GM21576 (cell line): ENCODE results near the gene CPOX.

Experiments used
- ATAC-seq: cut with Tn5 transposase; IDR thresholded peaks from one replicate; pipeline ENCODE4 v1.9.1; 2021; ENCODE audit warnings: mild to moderate bottlenecking, moderate library complexity; ENCODE audit not compliant: unreplicated experiment

The CPOX gene

DNA sequence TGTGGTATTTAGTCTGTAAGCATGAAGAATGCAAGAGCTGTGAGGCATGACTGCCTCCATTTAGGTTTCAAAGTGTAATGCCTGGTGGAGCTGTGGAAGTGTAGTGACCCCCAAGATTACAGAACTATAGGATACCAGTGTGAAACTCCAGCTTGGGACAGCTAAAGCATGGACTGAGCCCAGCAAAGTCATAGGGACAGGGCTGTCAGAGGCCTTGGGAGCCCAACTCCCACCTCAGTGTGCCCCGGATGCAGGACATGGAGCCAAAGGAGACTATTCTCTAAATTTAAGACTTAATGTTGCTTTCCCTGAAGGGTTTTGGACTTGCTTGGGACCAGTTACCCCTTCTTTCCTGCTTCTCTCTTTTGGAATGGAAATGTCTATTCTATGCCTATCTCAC is 50.8 kb downstream of the CPOX start:
- ATAC-seq = no peak

DNA sequence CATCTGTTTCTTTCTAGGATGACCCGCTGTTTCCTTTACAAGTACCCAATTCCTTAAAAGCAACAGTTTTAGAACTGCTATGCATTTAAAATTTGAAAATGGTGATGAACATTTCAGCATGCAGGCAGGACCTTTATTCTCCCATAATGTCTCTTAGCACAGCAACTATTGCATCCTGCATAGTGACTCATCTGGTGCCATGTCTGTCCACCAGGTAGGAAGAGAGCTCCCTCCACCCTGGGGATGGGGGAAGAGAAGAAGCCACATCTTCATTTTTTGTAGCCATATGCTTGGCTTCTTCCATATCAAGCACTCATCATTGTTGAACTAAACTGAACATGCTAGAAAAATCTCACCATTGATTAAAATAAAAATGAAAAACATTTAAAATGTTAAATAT is 51.7 kb downstream of the CPOX start:
- no peak for ATAC-seq

DNA sequence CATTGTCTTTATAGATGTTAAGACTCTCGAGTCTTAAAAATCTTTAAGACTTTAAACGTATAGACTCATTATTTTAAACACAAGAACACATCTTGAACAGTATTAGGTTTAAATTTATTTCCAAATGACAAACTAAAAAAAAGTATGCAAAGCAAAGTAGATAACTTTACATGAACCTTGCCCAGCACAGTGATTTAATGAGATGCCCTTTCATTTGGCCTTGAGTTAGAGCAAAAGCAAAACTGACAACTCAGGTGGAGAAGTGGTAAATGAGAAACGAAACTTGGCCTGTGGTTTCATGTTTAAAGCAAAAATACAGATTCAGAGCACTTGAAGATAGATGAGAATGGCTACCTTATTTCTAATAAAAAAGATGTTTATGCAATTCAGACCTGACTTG is 53.1 kb downstream of the CPOX start:
- peak; percentile 48 for ATAC-seq

DNA sequence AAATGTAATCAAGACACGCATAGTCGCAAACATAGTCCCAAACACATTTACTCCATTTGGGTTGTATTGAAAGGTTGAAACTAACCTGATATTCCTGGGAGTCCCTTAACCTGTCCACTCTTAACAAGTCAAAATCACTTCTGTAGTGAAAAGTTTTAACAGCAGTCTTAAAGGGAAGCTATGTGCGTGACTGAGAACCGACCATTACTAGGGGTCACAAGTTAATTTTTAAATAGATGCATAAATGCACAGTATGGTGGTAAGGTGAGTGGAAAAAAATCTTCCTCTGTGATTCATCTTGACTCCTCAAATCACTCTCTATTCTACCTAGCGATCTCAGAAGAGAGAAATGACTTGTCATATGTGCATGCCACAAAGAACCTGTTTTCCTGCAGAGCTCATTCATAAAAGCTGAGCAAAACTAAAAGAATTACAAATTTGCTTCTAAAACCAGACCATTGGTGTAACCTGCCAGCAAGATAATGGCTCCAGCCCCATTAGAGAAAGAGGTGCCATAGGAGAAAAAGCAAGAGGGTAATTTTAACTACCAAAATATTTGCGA is 56.9 kb downstream of the CPOX start:
- peak; percentile 74 for ATAC-seq

DNA sequence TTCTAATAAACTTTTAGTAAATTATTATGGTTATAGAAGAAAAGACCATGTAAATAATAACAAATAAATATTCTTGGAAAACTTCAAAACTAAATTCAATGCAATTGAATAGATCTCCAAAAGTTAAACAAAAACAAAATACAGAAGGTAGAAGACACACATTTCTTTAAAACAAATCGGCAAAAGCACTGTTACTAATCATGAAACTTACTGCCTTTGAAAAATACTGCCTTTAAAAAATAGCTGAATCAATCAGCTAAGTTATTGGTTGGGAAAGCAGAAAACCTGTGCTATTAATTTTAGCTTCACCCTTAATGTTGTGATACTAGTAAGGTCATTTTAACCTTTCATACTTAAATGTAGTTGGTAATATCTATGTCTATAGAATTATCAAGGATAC is 58.7 kb downstream of the CPOX start:
- ATAC-seq = no peak

DNA sequence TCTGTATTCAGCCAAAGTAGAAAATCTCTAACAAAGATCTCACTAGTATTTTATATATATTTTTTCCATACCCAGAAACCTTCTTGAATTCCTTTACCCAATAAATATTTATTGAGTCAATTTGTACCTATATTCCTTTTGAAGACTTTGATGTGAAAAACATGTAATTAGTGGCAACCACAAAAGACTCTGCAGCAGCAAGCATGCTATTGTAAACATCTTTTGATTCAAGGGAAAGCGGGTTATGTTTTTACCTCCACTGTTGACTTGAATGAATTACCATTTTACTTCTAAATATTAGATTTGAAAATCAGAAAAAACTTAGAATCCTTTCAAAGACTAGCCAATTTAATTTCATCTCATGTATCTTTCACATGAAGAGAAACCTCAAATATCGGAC is 59.2 kb downstream of the CPOX start:
- no peak for ATAC-seq

DNA sequence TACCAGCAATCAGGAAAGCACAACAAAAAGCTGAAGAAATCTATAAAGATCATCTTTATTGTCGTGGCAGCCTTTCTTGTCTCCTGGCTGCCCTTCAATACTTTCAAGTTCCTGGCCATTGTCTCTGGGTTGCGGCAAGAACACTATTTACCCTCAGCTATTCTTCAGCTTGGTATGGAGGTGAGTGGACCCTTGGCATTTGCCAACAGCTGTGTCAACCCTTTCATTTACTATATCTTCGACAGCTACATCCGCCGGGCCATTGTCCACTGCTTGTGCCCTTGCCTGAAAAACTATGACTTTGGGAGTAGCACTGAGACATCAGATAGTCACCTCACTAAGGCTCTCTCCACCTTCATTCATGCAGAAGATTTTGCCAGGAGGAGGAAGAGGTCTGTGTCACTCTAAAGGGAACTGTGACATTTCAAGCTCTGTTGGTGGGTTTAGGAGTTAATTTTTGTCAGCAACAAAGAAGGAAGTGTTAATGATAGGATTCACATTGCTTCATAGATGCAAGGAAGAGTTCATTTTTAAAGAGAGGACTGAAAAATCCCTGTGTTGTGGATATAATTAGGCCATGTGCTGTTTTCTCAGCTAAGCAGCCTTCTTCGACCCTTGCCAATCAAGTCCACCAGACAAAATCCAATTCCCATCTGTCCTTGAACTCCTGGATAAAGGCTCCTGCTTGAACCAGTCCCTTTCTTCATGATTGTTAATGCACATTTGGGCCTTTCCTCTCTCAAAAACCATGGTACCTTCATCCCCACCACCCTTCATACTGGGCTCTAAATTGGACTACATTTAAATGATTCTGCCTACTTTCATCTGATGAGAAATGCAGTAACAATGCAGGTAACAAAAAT is 60.5 kb downstream of the CPOX start:
- ATAC-seq = no peak

DNA sequence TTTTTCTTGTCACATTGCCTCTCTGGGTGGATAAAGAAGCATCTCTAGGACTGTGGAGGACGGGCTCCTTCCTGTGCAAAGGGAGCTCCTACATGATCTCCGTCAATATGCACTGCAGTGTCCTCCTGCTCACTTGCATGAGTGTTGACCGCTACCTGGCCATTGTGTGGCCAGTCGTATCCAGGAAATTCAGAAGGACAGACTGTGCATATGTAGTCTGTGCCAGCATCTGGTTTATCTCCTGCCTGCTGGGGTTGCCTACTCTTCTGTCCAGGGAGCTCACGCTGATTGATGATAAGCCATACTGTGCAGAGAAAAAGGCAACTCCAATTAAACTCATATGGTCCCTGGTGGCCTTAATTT is 61.2 kb downstream of the CPOX start:
- no peak for ATAC-seq

DNA sequence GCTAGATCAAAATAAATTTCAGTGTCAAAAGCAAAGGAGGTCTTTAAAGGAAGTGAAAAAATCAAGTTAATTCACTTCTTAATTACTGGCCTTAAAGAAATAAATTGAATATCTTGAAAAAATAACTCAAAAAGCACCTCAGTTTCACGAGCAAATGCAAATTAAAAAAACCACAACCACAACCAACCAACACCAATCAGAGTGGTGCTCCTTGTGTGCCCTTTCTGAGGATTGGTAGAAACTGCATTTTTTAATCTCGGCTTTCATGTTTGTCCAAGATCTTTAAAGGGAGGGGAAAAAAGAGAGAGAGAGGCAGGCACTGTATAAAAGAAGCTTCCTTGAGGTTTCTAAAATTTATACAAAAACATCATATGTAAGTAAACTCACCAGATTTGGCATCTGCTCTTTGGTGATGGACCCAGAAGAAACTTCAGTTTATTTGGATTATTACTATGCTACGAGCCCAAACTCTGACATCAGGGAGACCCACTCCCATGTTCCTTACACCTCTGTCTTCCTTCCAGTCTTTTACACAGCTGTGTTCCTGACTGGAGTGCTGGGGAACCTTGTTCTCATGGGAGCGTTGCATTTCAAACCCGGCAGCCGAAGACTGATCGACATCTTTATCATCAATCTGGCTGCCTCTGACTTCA is 61.7 kb downstream of the CPOX start, which contains the start of gene GPR15:
GPR15 (plus strand) TSS at position 357 of the 653 bp plus-strand sequence; CDS start at position 413, 56 bp downstream.
- ATAC-seq = peak; percentile 31

DNA sequence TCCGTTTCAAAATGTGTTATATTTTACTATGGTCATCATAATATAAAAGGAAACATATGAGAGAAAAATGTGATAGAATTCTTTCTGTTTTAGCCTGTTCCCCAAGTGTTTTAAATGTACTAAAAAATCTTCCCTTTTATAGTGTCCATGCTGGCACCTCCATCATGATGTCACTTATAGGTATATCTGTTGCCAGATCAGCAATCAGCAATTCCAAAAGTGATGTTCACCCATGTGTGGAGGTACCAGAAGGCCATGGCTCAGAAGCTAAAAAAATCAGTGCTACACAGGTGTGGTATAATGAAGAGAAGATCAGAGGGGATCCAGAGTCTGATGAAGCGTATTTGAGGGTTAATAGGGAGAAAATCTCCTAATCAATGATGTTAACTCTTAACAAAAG is 62.7 kb downstream of the CPOX start:
- ATAC-seq = no peak

DNA sequence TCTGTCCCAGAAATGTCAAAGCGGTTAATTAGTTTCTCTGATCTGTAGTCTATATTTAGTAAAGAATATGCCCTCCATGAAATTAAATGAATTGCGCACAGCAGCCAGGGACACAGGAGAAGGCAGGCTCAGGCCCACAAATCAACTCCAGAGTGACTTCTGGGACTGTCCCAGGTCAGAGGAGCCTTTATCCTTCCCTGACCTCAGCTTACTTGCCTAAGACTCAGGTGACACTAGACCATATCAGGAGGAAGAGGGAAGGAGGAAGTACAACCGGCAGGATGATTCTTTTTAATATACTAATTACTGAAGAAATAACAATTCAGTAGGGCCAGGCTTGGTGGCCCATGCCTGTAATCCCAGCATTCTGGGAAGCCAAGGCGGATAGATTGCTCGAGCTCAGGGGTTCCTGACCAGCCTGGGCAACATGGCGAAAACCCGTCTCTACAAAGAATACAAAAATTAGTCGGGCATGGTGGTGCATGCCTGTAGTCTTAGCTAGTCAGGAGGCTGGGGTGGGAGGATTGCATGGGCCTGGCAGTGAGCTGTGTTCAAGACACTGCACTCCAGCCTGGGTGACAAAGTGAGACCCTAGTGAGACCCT is 63.5 kb downstream of the CPOX start:
- no peak for ATAC-seq
